NCI-H2171 treated with DMSO at 0.1 percent for 48 hours (cell line): ENCODE data around the gene PPM1K.
A peak's percentile ranks its signal among the peaks of the same experiment; 100 is the strongest.

Experiments
- DNase-seq: peaks from one replicate; lab custom pipeline; 2025; lab: John Stamatoyannopoulos, UW

Gene PPM1K

GRCh38 chr4:88217169-88217568 is 67.2 kb downstream of the PPM1K start:
- DNase-seq: no peak

- no peak for DNase-seq
These were observed 68.0 kb downstream of the PPM1K start for GRCh38 chr4:88216395-88216794.

- DNase-seq: no peak
These were observed 69.0 kb downstream of the PPM1K start for GRCh38 chr4:88215351-88215750.

- no peak for DNase-seq
These were observed 72.2 kb downstream of the PPM1K start for GRCh38 chr4:88212253-88212561.

- peak; percentile 15 for DNase-seq
These were observed 72.7 kb downstream of the PPM1K start for GRCh38 chr4:88211473-88212252.

- no peak for DNase-seq
These were observed 76.2 kb downstream of the PPM1K start for GRCh38 chr4:88208156-88208555.
